Fibroblast of lung (primary cell): ENCODE results near the gene CR1. TPM values are rescaled to one million over a fixed set of nuclear protein-coding genes. Genes with fewer than 3 reads are reported as not detected.
A peak's percentile ranks its signal among the peaks of the same experiment; 100 is the strongest.
"Not testable (repeated sequence)": the region's sequence is repeated elsewhere in the genome, so short reads cannot be mapped to it uniquely, and the experiment has no call there.

Experiments
- DNase-seq, 2 donors: peaks; one replicate each; pipeline versions ENCODE4 v3.0.0 to v3.0.0-alpha.2; 2010; ENCODE audit warnings: low read depth in 2 of 2
- H2AFZ ChIP-seq: 2 replicates; pipeline ENCODE4 v1.5.1; 2012; ENCODE audit warnings: low read length, control low read depth, inconsistent platforms
- H3K27ac ChIP-seq: 2 replicates; pipeline ENCODE4 v1.5.1; 2011; ENCODE audit warnings: low read length, control low read depth; ENCODE audit not compliant: insufficient read depth
- H3K27me3 ChIP-seq: 2 replicates; pipeline ENCODE4 v1.5.1; 2011; ENCODE audit warnings: mild to moderate bottlenecking, low read length; ENCODE audit not compliant: control insufficient read depth, insufficient read depth
- H3K36me3 ChIP-seq: 2 replicates; pipeline ENCODE4 v1.5.1; 2011; ENCODE audit warnings: low read length; ENCODE audit not compliant: control insufficient read depth, insufficient read depth
- H3K4me1 ChIP-seq: 2 replicates; pipeline ENCODE4 v1.5.1; 2011; ENCODE audit warnings: low read length; ENCODE audit not compliant: control insufficient read depth, insufficient read depth; ENCODE audit errors: extremely low read depth
- H3K4me2 ChIP-seq: 2 replicates; pipeline ENCODE4 v1.5.1; 2011; ENCODE audit warnings: low read length, control low read depth; ENCODE audit not compliant: insufficient read depth; ENCODE audit errors: extremely low read depth
- H3K4me3 ChIP-seq, 4 experiments: fragments of 200-600 bp in 1 of 4; sonication (generic) in 1 of 4; replicated peaks in 1 of 4; 2 replicates each; pipeline ENCODE4 v1.5.1; 2011 to 2016; ENCODE audit warnings: low read length in 4 of 4, low read depth in 3 of 4, mild to moderate bottlenecking in 3 of 4, control low read depth in 2 of 4, inconsistent platforms in 1 of 4, mixed read lengths in 1 of 4; ENCODE audit not compliant: insufficient read depth in 1 of 4; ENCODE audit errors: control extremely low read depth in 1 of 4
- H3K79me2 ChIP-seq: 2 replicates; pipeline ENCODE4 v1.5.1; 2012; ENCODE audit warnings: mild to moderate bottlenecking, low read length, inconsistent platforms; ENCODE audit not compliant: control insufficient read depth, insufficient read depth
- H3K9ac ChIP-seq: 2 replicates; pipeline ENCODE4 v1.5.1; 2011; ENCODE audit warnings: mild to moderate bottlenecking, low read length, control low read depth; ENCODE audit not compliant: insufficient read depth
- H3K9me3 ChIP-seq: 2 replicates; pipeline ENCODE4 v1.5.1; 2012; ENCODE audit warnings: low read depth, low read length; ENCODE audit not compliant: control insufficient read depth, insufficient read depth
- H4K20me1 ChIP-seq: 2 replicates; pipeline ENCODE4 v1.5.1; 2011; ENCODE audit warnings: low read length; ENCODE audit not compliant: control insufficient read depth, insufficient read depth; ENCODE audit errors: extremely low read depth
- EZH2 ChIP-seq: IDR thresholded peaks from 2 replicates; pipeline ENCODE4 v1.5.1; 2012; ENCODE audit warnings: low read length, control low read depth, mild to moderate bottlenecking; ENCODE audit errors: missing control alignments
- polyA plus RNA-seq, 2 donors: library from polyadenylated mRNA; depleted of rRNA in 1 of 2; stranded (reverse) in 1 of 2; unstranded in 1 of 2; fragments of >200 nt; gene quantifications; 2 replicates each; pipeline ENCODE4 v1.2.1, GENCODE V29; 2011 to 2012; ENCODE audit warnings: missing spikeins in 1 of 2
- total RNA-seq: library from RNA; depleted of rRNA; stranded (reverse); fragments of >200 nt; gene quantifications from 2 replicates; pipeline ENCODE4 v1.2.1, GENCODE V29; 2014
- TF ChIP-seq, protein P1 (sequence below), 2 donors: IDR thresholded peaks in 1 of 2; conservative IDR thresholded peaks in 1 of 2; 1 replicate in 1 of 2; 2 replicates in 1 of 2; pipeline ENCODE4 v1.5.1; 2011 to 2012; ENCODE audit warnings: low read length in 2 of 2, control low read depth in 1 of 2, inconsistent platforms in 1 of 2, low read depth in 1 of 2, mild to moderate bottlenecking in 1 of 2

CR1 gene
- total and polyA plus RNA-seq, 2 donors (not counting 1 experiment from before 2014, with no cell fraction given), result not detected

DNA sequence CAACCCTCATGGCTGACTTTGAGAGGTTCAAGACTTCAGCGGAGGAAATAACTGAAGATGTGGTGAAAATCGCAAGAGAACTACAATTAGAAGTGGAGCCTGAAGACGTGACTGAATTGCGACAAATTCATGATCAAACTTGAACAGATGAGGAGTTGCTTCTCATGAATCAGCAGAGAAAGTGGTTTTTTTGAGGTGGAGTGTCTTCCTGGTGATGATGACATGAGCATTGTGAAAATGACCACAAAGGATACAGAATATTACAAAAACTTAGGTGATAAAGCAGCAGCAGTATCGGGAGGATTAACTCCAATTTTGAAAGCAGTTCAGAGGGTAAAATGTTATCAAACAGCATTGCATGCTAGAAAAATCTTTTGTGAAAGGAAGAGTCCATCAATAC is 40.3 kb downstream of the CR1 start:
- not testable (repeated sequence) for H3K79me2 ChIP-seq, H3K27ac ChIP-seq, DNase-seq, H3K9ac ChIP-seq, H3K36me3 ChIP-seq, H3K4me2 ChIP-seq, H3K27me3 ChIP-seq, H3K4me1 ChIP-seq, H4K20me1 ChIP-seq, H2AFZ ChIP-seq, H3K4me3 ChIP-seq, H3K9me3 ChIP-seq

DNA sequence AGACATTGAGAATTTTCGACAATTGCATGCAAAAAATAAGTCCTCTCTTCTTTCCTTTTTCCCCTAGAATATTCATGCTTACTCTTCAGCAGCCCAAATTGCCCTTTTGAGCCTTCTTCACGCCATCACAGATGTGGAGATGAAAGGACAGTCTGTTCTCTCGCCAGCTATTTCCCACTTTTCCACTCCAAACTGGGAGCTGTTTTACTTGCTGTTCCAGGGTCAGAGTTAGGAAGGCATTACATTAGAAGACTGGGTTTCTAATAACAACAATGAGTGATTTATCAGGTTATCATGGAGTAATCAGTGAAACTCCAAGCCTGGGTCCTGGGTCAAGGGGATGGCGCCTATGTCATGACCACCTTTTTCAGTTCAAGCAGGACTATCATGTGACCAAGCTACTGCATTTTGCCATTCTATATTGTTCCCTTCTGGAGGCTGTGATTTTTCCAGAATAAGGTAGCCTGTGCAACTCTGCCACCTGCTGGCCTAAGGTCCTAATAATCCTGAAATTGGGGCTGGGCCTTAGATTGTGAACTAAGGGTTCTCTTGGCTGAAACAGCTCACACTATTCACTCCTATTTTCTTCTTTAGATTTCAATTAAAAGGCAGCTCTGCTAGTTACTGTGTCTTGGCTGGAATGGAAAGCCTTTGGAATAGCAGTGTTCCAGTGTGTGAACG is 50.9 kb downstream of the CR1 start:
- not testable (repeated sequence) for H3K27ac ChIP-seq, H3K79me2 ChIP-seq, DNase-seq, H3K36me3 ChIP-seq, H3K4me3 ChIP-seq, H2AFZ ChIP-seq, H3K9ac ChIP-seq, H4K20me1 ChIP-seq, H3K4me2 ChIP-seq, H3K9me3 ChIP-seq, H3K4me1 ChIP-seq, H3K27me3 ChIP-seq

DNA sequence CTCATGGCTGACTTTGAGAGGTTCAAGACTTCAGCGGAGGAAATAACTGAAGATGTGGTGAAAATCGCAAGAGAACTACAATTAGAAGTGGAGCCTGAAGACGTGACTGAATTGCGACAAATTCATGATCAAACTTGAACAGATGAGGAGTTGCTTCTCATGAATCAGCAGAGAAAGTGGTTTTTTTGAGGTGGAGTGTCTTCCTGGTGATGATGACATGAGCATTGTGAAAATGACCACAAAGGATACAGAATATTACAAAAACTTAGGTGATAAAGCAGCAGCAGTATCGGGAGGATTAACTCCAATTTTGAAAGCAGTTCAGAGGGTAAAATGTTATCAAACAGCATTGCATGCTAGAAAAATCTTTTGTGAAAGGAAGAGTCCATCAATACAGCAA is 58.9 kb downstream of the CR1 start:
- not testable (repeated sequence) for DNase-seq, H3K79me2 ChIP-seq, H2AFZ ChIP-seq, H3K27ac ChIP-seq, H3K9ac ChIP-seq, H3K36me3 ChIP-seq, H3K4me3 ChIP-seq, H3K4me2 ChIP-seq, H4K20me1 ChIP-seq, H3K27me3 ChIP-seq, H3K9me3 ChIP-seq, H3K4me1 ChIP-seq

DNA sequence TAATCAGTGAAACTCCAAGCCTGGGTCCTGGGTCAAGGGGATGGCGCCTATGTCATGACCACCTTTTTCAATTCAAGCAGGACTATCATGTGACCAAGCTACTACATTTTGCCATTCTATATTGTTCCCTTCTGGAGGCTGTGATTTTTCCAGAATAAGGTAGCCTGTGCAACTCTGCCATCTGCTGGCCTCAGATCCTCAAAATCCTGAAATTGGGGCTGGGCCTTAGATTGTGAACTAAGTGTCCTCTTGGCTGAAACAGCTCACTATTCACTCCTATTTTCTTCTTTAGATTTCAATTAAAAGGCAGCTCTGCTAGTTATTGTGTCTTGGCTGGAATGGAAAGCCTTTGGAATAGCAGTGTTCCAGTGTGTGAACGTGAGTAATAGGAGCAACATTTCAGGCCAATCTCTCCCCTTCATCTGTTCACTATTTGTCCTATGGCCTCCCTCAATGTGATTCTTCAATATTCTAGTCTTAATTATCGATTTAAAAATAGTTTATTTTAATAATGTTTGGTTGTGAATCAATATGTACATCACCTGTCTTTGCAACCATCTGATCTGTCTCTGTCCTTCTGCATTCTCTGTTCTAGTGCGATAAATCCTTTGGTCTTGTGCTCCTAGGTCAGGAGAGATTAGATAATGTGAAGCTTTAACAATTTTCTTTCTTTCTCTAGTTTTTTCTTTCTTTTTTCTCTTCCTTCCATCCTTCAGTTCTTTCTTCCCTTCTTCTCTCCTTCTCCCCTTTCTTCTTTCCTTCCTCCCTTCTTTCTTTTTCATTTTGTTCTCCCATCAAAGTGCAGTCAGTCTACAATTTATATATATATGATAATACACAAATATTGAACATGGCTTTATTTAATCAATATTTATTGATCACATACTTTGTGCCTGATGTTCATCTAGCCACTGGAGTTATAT is 69.8 kb downstream of the CR1 start:
- Histone ChIP-seq H4K20me1 (no peaks in the 10 kb centered on the region), H3K9ac (no peak overlapping the region), H3K79me2 (no peaks in the 10 kb centered on the region), H3K27me3 (no peaks in the 10 kb centered on the region), H3K27ac (no peak overlapping the region), H3K36me3 (no peaks in the 10 kb centered on the region), H3K9me3 (no peaks in the 10 kb centered on the region), H3K4me3 (no peak overlapping the region), H3K4me1 (no peaks in the 10 kb centered on the region), H3K4me2 (no peak overlapping the region), H2AFZ (no peak overlapping the region)
- peak in 1 of 2 donors; percentile 9 for DNase-seq
- TF ChIP-seq, protein P1, sequence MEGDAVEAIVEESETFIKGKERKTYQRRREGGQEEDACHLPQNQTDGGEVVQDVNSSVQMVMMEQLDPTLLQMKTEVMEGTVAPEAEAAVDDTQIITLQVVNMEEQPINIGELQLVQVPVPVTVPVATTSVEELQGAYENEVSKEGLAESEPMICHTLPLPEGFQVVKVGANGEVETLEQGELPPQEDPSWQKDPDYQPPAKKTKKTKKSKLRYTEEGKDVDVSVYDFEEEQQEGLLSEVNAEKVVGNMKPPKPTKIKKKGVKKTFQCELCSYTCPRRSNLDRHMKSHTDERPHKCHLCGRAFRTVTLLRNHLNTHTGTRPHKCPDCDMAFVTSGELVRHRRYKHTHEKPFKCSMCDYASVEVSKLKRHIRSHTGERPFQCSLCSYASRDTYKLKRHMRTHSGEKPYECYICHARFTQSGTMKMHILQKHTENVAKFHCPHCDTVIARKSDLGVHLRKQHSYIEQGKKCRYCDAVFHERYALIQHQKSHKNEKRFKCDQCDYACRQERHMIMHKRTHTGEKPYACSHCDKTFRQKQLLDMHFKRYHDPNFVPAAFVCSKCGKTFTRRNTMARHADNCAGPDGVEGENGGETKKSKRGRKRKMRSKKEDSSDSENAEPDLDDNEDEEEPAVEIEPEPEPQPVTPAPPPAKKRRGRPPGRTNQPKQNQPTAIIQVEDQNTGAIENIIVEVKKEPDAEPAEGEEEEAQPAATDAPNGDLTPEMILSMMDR (conservative IDR thresholded peaks at IDR 0.05 in 1 of 2, IDR thresholded peaks at IDR 0.05 in 1 of 2; ENCODE audit: low read depth in 1 of 2, low read length in 2 of 2), result peak; percentile 37 to 47
- TF ChIP-seq EZH2, result no peak

DNA sequence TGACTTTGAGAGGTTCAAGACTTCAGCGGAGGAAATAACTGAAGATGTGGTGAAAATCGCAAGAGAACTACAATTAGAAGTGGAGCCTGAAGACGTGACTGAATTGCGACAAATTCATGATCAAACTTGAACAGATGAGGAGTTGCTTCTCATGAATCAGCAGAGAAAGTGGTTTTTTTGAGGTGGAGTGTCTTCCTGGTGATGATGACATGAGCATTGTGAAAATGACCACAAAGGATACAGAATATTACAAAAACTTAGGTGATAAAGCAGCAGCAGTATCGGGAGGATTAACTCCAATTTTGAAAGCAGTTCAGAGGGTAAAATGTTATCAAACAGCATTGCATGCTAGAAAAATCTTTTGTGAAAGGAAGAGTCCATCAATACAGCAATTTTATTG is 76.0 kb downstream of the CR1 start:
- not testable (repeated sequence) for H3K9me3 ChIP-seq, H3K27me3 ChIP-seq, DNase-seq, H3K36me3 ChIP-seq, H3K4me3 ChIP-seq, H2AFZ ChIP-seq, H3K79me2 ChIP-seq, H3K27ac ChIP-seq, H3K4me2 ChIP-seq, H3K4me1 ChIP-seq, H4K20me1 ChIP-seq, H3K9ac ChIP-seq

DNA sequence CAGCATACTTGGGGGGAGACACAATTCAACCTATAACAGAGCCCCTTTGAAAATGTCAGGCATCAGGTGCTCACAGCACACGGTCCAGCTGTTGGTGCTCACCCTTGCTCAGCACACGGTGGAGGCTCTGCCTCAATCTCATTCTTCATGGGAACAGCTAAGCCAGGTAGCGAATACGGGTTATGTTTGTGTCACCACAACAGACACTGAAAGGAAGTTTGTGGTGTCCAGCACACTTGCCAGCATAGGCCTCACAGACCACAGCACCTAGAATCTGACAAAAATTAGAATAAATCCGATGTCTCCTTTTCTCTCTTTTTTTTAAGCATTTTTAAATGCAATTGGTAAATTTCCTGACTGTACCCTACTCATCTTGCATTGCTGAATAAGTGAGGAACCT is 77.1 kb downstream of the CR1 start:
- H3K9me3 ChIP-seq, DNase-seq, H3K4me3 ChIP-seq, H3K79me2 ChIP-seq, H4K20me1 ChIP-seq, H2AFZ ChIP-seq, H3K4me1 ChIP-seq, H3K27ac ChIP-seq, H3K36me3 ChIP-seq, H3K4me2 ChIP-seq, H3K27me3 ChIP-seq, H3K9ac ChIP-seq: not testable (repeated sequence)
